GM23338 (cell line): ENCODE measurements around the gene PIEZO2.

Experiments used
- CREB1 ChIP-seq: fragments of 250-450 bp; sonication (Bioruptor Pico); IDR thresholded peaks from 2 replicates; pipeline ENCODE4 v1.5.0; 2020; ENCODE audit warnings: low read depth, mild to moderate bottlenecking, moderate library complexity
- EZH2 ChIP-seq: fragments of 200-600 bp; sonication (generic); IDR thresholded peaks from one replicate; pipeline ENCODE4 v1.8.0; 2017; ENCODE audit warnings: antibody characterized with exemption, mild to moderate bottlenecking, low read depth; ENCODE audit not compliant: unreplicated experiment
- EZH2phosphoT487 ChIP-seq: fragments of 200-600 bp; sonication (generic); IDR thresholded peaks from one replicate; pipeline ENCODE4 v1.8.1; 2018; ENCODE audit warnings: antibody characterized with exemption; ENCODE audit not compliant: unreplicated experiment
- JUNB ChIP-seq: IDR thresholded peaks from one replicate; pipeline ENCODE4 v1.6.1; 2016; ENCODE audit warnings: antibody characterized with exemption; ENCODE audit not compliant: unreplicated experiment
- NANOG ChIP-seq: IDR thresholded peaks from 2 replicates; pipeline ENCODE4 v1.6.1; 2016; ENCODE audit warnings: antibody characterized with exemption, borderline replicate concordance
- POLR2AphosphoS5 ChIP-seq: IDR thresholded peaks from 2 replicates; pipeline ENCODE4 v1.6.1; 2016; ENCODE audit warnings: antibody characterized with exemption, low read depth
- ZNF331 ChIP-seq: fragments of 250-450 bp; sonication (Bioruptor Pico); IDR thresholded peaks from 2 replicates; pipeline ENCODE4 v1.5.0; 2020; ENCODE audit warnings: low read depth, mild to moderate bottlenecking, moderate library complexity
- TF ChIP-seq, protein P1 (sequence below), 2 experiments: fragments of 200-600 bp in 1 of 2; sonication (generic) in 1 of 2; conservative IDR thresholded peaks; 2 replicates each; pipeline versions ENCODE4 v1.5.1 to v1.6.1; 2016 to 2017; ENCODE audit warnings: antibody characterized with exemption in 2 of 2, low read depth in 2 of 2, mild to moderate bottlenecking in 2 of 2, moderate library complexity in 1 of 2
- TF ChIP-seq, protein P2 (sequence below): IDR thresholded peaks from one replicate; pipeline ENCODE4 v1.6.1; 2018; ENCODE audit warnings: antibody characterized with exemption; ENCODE audit not compliant: unreplicated experiment

- TF ChIP-seq, protein P1, sequence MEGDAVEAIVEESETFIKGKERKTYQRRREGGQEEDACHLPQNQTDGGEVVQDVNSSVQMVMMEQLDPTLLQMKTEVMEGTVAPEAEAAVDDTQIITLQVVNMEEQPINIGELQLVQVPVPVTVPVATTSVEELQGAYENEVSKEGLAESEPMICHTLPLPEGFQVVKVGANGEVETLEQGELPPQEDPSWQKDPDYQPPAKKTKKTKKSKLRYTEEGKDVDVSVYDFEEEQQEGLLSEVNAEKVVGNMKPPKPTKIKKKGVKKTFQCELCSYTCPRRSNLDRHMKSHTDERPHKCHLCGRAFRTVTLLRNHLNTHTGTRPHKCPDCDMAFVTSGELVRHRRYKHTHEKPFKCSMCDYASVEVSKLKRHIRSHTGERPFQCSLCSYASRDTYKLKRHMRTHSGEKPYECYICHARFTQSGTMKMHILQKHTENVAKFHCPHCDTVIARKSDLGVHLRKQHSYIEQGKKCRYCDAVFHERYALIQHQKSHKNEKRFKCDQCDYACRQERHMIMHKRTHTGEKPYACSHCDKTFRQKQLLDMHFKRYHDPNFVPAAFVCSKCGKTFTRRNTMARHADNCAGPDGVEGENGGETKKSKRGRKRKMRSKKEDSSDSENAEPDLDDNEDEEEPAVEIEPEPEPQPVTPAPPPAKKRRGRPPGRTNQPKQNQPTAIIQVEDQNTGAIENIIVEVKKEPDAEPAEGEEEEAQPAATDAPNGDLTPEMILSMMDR (conservative IDR thresholded peaks at IDR 0.05; ENCODE audit: low read depth in 2 of 2): no peak
- no peak for TF ChIP-seq EZH2
- TF ChIP-seq POLR2AphosphoS5: no peak
- TF ChIP-seq, protein P2, sequence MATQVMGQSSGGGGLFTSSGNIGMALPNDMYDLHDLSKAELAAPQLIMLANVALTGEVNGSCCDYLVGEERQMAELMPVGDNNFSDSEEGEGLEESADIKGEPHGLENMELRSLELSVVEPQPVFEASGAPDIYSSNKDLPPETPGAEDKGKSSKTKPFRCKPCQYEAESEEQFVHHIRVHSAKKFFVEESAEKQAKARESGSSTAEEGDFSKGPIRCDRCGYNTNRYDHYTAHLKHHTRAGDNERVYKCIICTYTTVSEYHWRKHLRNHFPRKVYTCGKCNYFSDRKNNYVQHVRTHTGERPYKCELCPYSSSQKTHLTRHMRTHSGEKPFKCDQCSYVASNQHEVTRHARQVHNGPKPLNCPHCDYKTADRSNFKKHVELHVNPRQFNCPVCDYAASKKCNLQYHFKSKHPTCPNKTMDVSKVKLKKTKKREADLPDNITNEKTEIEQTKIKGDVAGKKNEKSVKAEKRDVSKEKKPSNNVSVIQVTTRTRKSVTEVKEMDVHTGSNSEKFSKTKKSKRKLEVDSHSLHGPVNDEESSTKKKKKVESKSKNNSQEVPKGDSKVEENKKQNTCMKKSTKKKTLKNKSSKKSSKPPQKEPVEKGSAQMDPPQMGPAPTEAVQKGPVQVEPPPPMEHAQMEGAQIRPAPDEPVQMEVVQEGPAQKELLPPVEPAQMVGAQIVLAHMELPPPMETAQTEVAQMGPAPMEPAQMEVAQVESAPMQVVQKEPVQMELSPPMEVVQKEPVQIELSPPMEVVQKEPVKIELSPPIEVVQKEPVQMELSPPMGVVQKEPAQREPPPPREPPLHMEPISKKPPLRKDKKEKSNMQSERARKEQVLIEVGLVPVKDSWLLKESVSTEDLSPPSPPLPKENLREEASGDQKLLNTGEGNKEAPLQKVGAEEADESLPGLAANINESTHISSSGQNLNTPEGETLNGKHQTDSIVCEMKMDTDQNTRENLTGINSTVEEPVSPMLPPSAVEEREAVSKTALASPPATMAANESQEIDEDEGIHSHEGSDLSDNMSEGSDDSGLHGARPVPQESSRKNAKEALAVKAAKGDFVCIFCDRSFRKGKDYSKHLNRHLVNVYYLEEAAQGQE: no peak
- no peak for TF ChIP-seq EZH2phosphoT487
- TF ChIP-seq ZNF331 (CRISPR knock-in tag): no peak
- no peak for TF ChIP-seq CREB1 (CRISPR knock-in tag)
- no peak for TF ChIP-seq NANOG
- no peak for TF ChIP-seq JUNB
Measured at GRCh38 chr18:11119550-11119949, 29.8 kb downstream of the PIEZO2 start.
